Limb (tissue), 2 donors: ENCODE results near the gene ATP7B.
A peak's percentile ranks its signal among the peaks of the same experiment; 100 is the strongest.
"Not testable (repeated sequence)": the region's sequence is repeated elsewhere in the genome, so short reads cannot be mapped to it uniquely, and the experiment has no call there.

Experiments used
- DNase-seq, 2 donors: peaks; one replicate each; pipeline ENCODE4 v3.0.0-alpha.2; 2016; ENCODE audit errors: extremely low spot score in 2 of 2

Gene ATP7B

DNA sequence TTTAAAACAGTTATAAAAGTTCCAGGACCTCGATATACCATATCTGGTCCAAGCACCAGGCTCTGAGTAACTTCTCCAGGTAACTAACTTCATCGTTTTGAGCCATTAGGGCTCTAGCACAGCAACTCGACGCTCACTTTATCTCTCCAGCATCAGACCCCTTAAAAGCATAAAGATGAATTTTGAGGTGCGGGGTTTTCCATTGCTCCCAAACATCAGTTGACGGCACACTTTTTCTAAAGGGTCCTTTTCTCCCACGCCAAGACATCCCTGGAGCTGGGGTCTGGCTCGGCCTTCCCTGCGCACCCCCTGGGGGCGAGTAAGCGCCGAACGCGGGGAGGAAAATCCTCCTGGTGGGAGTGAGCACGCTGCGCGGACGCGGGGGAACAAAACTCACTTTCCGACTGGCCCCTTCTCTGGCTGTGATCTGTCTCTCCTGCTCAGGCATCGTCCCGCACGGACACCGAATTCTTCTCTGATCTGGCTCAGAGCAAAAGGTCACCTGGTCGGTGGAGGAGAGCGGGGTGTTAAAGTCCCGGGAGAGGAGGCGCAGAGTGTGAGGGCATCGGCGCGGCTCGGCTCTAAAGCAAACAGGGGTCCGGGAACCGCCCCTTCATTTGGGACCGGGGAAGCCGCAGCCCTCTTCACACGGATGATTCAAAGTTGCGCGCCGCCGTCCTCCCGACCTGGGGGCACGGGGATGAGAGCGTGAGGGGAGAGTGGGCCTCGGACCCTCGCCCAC lies at the start of gene ATP7B:
Gene ATP7B (minus strand): TSS at position 561 of the 742 bp plus-strand sequence. CDS start 113 bp downstream, at position 448.
- no peak for DNase-seq

DNA sequence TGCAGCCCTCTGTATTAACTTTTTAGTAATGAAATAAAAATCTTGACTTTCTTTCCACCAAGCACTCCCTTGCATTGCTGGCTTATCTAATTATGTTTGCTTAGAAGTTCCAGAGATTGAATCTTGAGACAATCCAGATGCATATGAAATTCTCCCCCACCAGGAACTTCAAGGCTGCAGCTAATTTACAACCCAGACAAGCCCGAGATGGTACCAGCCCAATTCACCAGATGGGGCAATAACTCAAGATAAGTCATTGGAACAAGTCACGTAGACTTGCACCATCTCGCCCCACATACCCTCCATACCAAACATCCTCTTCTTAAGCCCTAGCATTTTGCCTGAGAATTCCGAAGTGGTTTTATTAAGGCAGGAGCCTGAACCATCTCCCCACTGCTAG lies 42.2 kb upstream of the ATP7B start:
- no peak for DNase-seq

DNA sequence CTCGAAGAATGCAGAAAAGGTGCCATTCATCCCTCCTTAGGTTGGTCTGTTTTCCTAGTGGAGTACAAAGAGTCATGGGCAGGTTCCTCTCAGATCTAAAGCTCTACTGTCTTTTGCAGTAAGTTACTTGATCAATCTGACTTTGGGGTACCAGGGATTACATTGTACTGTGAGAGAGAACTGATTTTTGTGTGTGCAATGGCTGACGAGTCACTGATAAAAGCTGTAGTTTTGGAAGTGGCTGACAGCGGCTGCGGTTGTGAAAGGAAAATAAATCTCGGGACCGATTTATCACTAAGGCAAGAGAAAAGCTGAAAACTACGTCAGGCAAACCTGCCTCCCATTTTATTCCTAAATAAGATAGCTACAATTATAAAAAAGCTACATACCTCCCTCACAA lies 40.1 kb upstream of the ATP7B start:
- DNase-seq = no peak

DNA sequence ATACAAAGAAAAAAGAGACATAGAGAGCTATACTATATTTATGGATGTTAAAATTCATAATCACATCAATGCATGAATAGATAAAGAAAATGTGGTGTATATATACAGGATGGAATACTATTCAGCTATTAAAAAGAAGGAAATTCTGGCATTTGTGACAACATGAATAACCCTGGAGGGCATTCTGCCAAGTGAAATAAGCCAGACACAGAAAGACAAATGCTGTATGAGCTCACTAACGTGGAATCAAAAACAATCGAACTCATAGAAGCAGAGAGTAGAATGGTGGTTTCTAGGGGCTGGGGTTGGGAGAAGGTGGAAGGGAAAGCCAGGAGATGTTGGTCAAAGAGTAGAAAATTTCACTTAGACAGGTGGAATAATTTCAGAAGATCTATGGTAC lies 37.3 kb upstream of the ATP7B start:
- no peak for DNase-seq

DNA sequence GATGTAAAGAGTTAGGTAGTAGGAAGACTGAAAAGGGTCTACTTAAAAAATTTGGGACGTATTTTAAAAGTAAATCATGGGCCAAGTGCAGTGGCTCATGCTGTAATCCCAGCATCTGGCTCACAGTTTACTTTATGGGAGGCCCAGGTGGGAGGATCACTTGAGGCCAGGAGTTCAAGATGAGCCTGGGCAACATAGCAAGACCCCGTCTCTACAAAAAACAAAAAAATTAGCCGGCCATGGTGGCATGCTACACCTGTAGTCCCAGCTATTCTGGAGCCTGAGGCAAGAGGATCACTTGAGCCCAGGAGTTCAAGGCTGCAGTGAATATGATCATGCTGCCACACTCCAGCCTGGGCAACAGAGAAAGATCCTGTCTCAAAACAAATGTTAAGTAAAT lies 36.2 kb upstream of the ATP7B start:
- no peak for DNase-seq

DNA sequence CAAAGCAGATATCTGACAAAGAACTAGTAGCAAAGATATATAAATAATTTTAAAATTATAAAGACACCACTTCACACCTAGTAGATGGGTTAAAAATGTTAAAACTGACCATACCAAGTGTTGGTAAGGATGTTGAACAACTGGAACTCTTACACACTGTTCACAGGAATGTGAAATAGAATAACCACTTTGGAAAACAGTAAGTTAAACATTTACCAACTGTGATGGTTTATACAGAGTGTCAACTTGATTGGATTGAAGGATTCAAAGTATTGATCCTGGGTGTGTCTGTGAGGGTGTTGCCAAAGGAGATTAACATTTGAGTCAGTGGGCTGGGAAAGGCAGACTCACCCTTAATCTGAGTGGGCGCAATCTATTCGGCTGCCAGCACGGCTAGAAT lies 32.4 kb upstream of the ATP7B start:
- DNase-seq = no peak

DNA sequence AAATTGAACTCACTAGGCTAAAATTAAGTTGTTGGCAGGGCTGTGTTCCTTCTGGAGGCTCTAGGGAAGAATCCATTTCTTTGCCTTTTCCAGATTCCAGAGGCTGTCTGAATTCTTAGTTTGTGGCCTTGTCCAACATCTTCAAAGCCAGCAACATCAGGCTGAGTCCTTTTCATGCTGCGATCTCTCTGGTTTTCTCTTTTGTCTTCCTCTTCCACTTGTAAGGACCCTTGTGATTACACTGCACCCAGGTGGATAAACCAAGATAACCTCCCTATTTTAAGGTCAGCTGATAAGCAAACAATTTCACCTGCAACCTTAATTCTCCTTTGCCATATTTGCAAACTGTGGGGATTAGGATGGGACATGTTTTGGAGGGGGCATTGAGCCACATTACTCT lies 24.8 kb upstream of the ATP7B start:
- DNase-seq = no peak

DNA sequence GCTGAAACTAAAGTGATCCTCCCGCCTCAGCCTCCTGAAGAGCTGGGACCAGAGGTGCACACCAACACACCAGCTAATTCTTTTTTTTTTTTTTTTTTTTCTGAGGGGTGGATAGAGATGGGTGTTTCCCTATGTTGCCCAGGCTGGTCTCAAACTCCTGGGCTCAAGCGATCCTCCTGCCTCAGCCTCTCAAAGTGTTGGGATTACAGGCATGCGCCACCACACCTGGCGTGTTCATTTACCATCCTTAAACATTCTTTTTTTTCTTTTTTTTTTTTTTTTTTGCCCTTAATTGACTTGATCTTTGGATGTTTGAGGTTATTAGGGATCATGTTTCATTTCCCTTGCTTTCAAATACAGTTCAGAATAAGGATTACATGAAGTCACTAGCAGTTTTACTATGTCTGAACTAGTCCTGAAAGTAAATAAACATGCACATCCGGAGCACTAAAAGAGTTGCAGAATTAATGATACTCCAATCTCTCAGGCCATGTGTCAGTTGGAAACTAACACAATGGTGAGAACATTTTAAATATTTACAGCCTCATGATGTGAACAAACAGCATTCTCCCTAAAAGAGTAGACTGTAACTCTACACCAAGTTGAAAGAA lies 23.5 kb upstream of the ATP7B start:
- DNase-seq = no peak

DNA sequence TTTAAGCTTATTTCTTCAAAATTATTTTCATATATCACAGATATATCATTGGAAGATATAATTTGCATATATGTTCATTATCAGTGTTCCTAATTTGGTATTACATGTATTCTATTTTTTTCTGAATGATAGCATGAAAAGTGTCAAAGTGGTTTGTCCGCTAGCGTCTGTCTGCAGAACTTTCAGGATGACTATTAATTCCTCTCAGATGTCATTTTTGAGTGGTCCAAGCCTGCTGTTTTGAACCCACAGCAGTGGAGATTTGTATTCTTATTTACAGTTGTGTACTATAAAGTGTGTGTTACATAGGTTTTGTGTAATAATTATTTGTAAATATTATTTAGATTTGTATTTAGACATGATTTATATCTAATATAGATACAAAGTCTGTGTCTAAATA lies 21.8 kb upstream of the ATP7B start:
- no peak for DNase-seq

DNA sequence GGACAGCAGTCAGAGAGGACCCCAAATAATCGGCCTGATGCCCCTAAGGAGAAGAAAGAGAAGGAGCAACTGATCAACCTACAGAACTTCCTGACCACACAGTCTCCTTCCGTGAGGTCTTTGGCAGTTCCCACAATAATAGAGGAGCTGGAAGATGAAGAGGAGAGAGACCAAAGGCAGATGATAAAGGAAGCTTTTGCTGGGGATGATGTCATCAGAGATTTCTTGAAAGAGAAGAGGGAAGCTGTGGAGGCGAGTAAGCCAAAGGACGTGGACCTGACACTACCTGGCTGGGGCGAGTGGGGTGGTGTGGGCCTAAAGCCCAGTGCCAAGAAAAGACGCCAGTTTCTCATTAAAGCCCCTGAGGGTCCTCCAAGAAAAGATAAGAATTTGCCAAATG lies 19.2 kb upstream of the ATP7B start:
- not testable (repeated sequence) for DNase-seq

DNA sequence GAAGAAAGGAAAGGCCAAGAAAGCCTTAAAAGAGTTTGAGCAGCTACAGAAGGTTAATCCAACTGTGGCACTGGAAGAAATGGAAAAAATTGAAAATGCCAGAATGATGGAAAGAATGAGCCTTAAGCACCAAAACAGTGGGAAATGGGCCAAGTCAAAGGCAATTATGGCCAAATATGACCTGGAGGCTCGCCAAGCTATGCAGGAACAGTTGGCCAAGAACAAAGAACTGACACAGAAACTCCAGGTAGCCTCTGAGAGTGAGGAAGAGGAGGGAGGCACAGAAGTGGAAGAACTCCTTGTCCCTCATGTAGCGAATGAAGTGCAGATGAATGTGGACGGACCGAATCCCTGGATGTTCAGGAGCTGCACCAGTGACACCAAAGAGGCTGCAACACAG lies 18.3 kb upstream of the ATP7B start:
- no peak for DNase-seq

DNA sequence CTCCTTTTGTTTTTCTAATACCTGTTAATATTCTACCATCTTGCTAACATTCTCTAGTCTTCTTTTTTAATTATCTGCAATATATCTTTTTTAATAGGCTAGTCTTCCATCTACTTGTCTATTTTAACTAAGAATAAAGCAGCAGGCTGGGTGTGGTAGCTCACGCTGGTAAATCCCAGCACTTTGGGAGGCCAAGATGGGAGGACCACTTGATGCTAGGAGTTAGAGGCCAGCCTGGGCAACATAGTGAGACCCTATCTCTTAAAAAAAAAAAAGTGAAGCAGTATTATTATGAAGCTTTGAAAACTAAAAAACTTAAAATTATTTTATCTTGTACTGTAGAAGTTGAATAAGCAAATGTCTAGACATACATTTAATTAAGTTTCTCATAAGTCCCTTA lies 16.6 kb upstream of the ATP7B start:
- no peak for DNase-seq

DNA sequence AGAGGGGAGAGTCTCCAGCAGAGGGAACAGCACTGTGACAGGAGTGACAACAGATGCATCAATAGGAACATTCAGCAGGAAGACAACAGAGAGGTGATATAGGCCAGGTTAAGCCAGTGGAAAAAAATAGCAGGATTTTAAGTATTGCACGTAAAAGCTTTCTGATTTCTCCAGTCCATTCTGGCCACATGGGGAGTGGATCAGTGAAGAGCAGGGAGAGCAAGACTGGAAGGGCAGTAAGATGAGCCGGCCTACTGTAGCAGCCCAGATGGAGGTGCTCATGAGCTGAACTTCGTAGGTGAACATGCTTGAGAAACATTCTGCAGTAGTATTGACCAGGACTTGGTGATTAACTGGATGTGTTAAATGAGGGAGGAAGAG lies 15.0 kb upstream of the ATP7B start:
- no peak for DNase-seq

DNA sequence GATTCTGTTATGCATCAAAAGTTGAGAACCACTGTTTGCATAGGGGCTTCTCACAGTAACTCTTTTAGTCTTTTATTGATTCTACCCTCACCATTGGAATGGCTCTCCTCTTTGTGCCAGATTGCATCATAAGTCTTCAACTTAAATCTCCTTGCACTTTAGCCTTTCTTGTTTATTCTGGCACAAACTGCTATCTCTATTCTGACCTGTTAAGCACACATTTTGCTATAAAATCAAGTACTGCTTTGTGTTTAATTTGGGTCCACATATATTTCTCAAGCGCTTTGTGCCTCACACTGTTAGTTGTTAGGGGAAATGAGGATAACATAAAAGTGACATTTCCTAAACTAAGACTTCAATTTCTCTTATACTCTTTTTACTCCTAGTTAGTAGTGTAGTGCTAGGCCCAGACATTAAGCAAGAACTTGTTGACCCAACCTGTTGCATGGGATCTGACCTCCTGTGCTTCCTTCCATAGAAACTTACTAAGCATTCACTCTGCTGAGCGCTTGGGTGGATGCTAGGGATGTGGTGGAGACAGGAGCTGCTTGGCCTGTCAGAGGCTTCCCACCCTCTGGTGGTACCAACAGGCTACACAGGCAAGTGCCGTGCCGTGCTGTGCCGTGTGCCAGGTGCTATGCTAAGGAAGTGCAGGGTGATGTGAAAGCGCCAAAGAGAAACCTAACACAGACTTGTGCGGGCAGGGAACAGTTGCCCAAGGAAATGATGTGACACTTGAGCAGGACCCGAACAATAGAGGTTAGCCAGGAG lies 14.4 kb upstream of the ATP7B start:
- no peak for DNase-seq

DNA sequence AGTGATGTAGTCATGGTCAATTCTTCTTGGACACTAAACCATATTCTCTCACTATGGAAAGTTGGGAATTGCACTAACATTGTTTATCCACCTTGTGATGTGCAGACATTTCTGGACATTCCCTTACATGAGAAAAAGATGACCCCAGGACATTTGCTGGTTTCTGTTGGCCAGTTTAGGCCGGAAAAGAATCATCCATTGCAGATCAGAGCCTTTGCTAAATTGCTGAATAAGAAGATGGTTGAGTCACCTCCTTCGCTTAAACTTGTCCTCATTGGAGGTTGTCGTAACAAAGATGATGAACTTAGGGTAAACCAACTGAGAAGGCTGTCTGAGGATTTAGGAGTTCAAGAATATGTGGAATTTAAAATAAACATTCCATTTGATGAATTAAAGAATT lies 13.2 kb upstream of the ATP7B start, which contains the start of gene UTP14C:
Gene UTP14C (plus strand): TSS at position 211 of the 400 bp plus-strand sequence. CDS start 4,114 bp downstream, outside the sequence.
- no peak for DNase-seq

DNA sequence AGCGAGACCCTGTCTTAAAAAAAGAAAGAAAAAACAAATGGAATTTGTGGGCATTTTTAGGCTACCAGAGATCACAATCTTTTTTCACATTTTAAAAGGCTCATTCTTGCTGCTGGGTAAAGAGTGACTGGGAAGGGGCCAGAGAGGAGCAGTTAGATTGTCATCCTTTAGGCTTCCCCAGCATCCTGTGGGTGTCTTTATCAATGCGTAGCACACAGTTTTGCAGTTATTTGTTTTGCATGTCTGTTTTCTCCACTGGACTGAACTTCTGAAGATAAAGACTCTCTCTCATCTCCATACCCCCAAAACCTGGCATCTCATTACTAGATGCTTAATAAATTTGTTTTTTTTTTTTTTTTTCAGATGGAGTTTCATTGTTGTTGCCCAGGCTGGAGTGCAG lies 11.1 kb upstream of the ATP7B start:
- DNase-seq = no peak

DNA sequence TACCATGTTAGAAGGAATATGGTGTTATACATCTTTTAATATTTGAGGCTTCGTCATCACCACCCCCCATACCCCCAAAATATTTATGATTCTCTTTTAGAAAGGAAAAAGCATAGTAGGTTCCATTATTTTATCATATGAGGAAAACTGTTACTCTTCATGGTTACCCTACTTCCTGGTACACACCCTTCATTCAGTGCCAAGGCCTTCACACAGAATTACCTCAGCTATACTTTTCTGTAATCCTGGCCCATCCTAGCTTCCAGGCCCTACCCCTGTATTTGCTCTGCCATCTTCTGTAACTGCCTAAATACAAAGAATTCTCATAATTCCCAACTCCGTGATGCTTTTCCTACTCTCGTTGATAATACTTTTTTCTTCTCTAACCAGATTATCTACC lies 8.9 kb upstream of the ATP7B start:
- no peak for DNase-seq

DNA sequence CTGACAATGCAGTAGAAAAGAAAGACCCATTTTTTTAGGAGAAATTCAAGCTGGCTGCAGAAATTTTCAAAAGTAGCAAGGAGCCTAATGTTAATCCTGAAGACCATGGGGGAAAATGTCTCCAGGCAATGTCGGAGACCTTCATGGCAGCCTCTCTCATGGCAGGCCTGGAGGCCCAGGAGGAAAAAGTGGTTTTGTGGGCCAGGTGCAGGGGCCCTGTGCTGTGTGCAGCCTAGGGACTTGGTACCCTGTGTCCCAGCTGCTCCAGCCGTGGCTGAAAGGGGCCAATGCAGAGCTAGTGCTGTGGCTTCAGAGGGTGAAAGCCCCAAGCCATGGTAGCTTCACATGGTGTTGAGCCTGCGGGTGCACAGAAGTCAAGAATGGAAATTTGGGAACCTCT lies 5.0 kb upstream of the ATP7B start:
- DNase-seq = no peak

DNA sequence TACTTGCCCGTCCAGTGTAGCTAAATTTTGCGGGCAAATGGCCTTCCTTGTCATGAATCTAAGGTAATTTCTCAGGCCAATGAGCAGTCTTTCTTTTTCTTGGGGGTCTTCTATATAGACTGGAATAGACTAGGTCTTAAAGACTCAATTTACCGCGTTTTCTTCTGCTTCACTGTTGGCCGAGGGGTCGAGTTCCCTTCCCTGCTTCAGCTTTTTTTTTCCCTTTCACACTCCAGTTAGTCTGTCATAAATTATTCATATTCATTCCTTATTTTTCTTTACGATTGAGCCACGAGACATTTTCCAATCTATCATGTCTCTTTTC lies 1.2 kb upstream of the ATP7B start:
- DNase-seq = no peak

DNA sequence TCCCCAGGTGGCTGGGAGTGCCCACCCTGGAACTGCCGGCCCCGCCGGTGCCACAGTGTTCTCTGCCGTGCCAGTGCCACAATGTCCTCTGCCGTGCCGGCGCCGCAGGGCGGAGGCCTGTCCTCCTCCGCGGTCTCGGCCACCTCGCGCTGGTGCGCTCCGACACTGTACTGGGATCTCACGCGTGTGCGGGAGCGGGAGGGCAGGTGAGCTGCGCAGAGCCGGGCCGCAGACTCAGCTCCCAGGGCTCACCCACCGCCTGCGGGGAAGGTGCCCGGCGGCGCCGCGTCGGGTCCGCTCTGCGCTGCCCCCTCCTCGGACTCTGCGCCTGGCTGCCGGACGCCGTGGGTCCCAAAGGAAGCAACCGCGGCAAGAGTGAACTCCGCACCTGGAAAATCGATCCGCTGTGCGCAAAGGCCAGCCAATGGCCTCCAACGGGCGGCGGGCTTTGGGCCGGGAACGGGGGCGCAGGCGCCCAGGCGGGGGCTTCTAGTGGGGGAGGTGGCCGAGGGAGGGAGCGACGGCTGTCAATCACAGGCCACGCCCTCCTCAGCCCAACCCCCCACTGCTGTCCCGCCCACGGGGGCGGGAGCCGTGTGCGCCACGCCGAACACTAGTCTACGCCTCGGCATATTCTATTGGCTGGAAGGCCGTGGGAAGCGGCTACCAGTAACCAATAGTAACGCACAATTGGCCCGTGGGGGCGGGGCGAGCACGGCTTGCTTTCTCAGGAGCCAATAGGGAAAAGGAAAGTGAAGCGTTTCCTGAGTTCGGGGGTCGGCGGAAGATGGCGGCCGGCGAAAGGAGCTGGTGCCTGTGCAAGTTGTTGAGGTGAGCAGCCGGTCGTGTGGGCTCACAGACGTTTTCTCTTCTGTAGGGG lies 622 bp upstream of the ATP7B start, which contains the start of gene ALG11:
Gene ALG11 (plus strand): TSS at position 767 of the 880 bp plus-strand sequence. CDS start 21 bp downstream, at position 788.
- DNase-seq = peak; percentile 99 to 100

DNA sequence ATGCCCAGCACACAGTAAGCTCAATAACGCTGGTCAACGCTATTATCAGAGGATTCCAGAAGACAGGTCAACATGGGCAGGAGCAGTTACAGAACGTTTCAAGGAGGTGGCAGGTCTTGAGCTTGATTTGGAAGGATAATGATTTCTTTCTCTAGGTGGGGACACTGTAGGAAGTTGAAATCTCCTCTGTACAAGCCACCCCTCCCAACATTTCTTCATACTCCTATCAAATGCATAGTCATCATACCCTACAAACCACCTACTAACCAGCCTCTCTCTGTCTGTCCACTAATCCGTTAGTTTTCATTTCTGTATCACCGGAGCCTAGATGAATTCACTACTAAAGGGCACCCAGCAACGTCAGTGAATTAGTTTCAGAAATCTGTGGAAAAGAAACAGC lies 1.3 kb downstream of the ATP7B start:
- DNase-seq = no peak
